A673 (cell line): ENCODE data around the gene HEMGN.

Experiments
- CTCF ChIP-seq: fragments of 300-800, 200-600 bp; sonication (generic); conservative IDR thresholded peaks from 2 replicates; pipeline ENCODE4 v1.5.1; 2017; ENCODE audit warnings: low read depth, mild to moderate bottlenecking, antibody characterized with exemption, low read length, moderate library complexity, mixed read lengths
- EZH2 ChIP-seq: fragments of 200-600 bp; sonication (generic); IDR thresholded peaks from 2 replicates; pipeline ENCODE4 v1.6.1; 2017; ENCODE audit warnings: borderline replicate concordance, low read depth, mild to moderate bottlenecking, mixed read lengths, antibody characterized with exemption, low read length; ENCODE audit not compliant: poor library complexity, severe bottlenecking

- no peak for TF ChIP-seq CTCF
- no peak for TF ChIP-seq EZH2
These were observed 31.0 kb upstream of the HEMGN start for GRCh38 chr9:97969014-97969413.
